ENCODE data around the gene CERS5. TPM values are rescaled to one million over a fixed set of nuclear protein-coding genes. Genes with fewer than 3 reads are reported as not detected.
"Not testable (repeated sequence)": the region's sequence is repeated elsewhere in the genome, so short reads cannot be mapped to it uniquely, and the experiment has no call there.

CERS5 gene
- total and polyA plus RNA-seq, 4 donors, result 6.9 to 16.2 (median 8.2) TPM

GRCh38 chr12:50157259-50157658 is 9.9 kb downstream of the CERS5 start (continued):
- TF ChIP-seq MAX (IDR thresholded peaks at IDR 0.05), result no peak
- TF ChIP-seq FOXA1 (IDR thresholded peaks at IDR 0.05), result no peak
- TF ChIP-seq HNF4A (conservative IDR thresholded peaks at IDR 0.05), result no peak
- TF ChIP-seq RXRA (IDR thresholded peaks at IDR 0.05), result no peak
- TF ChIP-seq EGR1 (IDR thresholded peaks at IDR 0.05; ENCODE audit: low read depth in 2 of 2), result no peak
- TF ChIP-seq FOXA2 (IDR thresholded peaks at IDR 0.05), result no peak
- no peak for TF ChIP-seq NR2F2 (IDR thresholded peaks at IDR 0.05)
- no peak for TF ChIP-seq YY1 (IDR thresholded peaks at IDR 0.05)
- TF ChIP-seq JUND (IDR thresholded peaks at IDR 0.05), result no peak

- no peak overlapping the region for H3K4me3 ChIP-seq (ENCODE audit: low read depth in 1 of 3, low read length in 3 of 3)
- no peak for DNase-seq (ENCODE audit: low spot score)
- H3K4me1 ChIP-seq (ENCODE audit: control insufficient read depth in 4 of 4, insufficient read depth in 4 of 4, low read length in 3 of 4), result no peaks in the 10 kb centered on the region
- H3K9ac ChIP-seq (ENCODE audit: low read depth in 1 of 2, low read length in 2 of 2), result no peak overlapping the region
- no peaks in the 10 kb centered on the region for H3K9me3 ChIP-seq (ENCODE audit: control insufficient read depth in 4 of 4, low read length in 3 of 4)
- no peaks in the 10 kb centered on the region for H3K27me3 ChIP-seq (ENCODE audit: control insufficient read depth in 4 of 4, insufficient read depth in 4 of 4, low read length in 3 of 4)
- TF ChIP-seq EGR1 (IDR thresholded peaks at IDR 0.05; ENCODE audit: low read depth in 2 of 2), result no peak
- no peak for TF ChIP-seq NR2F2 (IDR thresholded peaks at IDR 0.05)
- TF ChIP-seq GABPA (IDR thresholded peaks at IDR 0.05 in 1 of 2, conservative IDR thresholded peaks at IDR 0.05 in 1 of 2), result no peak
- TF ChIP-seq TAF1 (conservative IDR thresholded peaks at IDR 0.05), result no peak
- TF ChIP-seq RAD21 (IDR thresholded peaks at IDR 0.05), result no peak
- TF ChIP-seq, protein P1, sequence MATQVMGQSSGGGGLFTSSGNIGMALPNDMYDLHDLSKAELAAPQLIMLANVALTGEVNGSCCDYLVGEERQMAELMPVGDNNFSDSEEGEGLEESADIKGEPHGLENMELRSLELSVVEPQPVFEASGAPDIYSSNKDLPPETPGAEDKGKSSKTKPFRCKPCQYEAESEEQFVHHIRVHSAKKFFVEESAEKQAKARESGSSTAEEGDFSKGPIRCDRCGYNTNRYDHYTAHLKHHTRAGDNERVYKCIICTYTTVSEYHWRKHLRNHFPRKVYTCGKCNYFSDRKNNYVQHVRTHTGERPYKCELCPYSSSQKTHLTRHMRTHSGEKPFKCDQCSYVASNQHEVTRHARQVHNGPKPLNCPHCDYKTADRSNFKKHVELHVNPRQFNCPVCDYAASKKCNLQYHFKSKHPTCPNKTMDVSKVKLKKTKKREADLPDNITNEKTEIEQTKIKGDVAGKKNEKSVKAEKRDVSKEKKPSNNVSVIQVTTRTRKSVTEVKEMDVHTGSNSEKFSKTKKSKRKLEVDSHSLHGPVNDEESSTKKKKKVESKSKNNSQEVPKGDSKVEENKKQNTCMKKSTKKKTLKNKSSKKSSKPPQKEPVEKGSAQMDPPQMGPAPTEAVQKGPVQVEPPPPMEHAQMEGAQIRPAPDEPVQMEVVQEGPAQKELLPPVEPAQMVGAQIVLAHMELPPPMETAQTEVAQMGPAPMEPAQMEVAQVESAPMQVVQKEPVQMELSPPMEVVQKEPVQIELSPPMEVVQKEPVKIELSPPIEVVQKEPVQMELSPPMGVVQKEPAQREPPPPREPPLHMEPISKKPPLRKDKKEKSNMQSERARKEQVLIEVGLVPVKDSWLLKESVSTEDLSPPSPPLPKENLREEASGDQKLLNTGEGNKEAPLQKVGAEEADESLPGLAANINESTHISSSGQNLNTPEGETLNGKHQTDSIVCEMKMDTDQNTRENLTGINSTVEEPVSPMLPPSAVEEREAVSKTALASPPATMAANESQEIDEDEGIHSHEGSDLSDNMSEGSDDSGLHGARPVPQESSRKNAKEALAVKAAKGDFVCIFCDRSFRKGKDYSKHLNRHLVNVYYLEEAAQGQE (IDR thresholded peaks at IDR 0.05), result no peak
- TF ChIP-seq, protein P2, sequence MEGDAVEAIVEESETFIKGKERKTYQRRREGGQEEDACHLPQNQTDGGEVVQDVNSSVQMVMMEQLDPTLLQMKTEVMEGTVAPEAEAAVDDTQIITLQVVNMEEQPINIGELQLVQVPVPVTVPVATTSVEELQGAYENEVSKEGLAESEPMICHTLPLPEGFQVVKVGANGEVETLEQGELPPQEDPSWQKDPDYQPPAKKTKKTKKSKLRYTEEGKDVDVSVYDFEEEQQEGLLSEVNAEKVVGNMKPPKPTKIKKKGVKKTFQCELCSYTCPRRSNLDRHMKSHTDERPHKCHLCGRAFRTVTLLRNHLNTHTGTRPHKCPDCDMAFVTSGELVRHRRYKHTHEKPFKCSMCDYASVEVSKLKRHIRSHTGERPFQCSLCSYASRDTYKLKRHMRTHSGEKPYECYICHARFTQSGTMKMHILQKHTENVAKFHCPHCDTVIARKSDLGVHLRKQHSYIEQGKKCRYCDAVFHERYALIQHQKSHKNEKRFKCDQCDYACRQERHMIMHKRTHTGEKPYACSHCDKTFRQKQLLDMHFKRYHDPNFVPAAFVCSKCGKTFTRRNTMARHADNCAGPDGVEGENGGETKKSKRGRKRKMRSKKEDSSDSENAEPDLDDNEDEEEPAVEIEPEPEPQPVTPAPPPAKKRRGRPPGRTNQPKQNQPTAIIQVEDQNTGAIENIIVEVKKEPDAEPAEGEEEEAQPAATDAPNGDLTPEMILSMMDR (IDR thresholded peaks at IDR 0.05; ENCODE audit: low read depth, low read length, missing input control), result no peak
- TF ChIP-seq MAX (IDR thresholded peaks at IDR 0.05), result no peak
- no peak overlapping the region for H3K27ac ChIP-seq (ENCODE audit: low read depth in 1 of 2, low read length in 2 of 2)
- no peaks in the 10 kb centered on the region for H3K36me3 ChIP-seq (ENCODE audit: control insufficient read depth in 4 of 4, insufficient read depth in 3 of 4, low read depth in 1 of 4, low read length in 3 of 4)
Observed at GRCh38 chr12:50156641-50157040, 10.5 kb downstream of the CERS5 start.

DNA sequence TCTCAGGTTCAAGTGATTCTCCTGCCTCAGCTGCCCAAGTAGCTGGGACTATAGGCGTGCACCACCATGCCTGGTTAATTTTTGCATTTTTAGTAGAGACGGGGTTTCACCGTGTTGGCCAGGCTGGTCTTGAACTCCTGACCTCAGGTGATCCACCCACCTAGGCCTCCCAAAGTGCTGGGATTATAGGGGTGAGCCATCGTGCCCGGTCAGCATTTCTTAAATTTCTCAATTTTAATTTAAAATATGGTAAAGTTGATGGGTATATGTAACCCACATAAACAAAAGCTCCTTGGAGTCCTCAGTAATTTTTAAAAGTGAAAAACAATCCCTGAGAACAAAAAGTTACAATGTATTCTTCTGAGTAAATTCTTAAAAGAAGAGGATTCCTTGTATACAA is 12.2 kb downstream of the CERS5 start:
- H3K9me3 ChIP-seq (ENCODE audit: control insufficient read depth in 4 of 4, low read length in 3 of 4); H3K36me3 ChIP-seq (ENCODE audit: control insufficient read depth in 4 of 4, insufficient read depth in 3 of 4, low read depth in 1 of 4, low read length in 3 of 4); H3K27me3 ChIP-seq (ENCODE audit: control insufficient read depth in 4 of 4, insufficient read depth in 4 of 4, low read length in 3 of 4); H3K4me1 ChIP-seq (ENCODE audit: control insufficient read depth in 4 of 4, insufficient read depth in 4 of 4, low read length in 3 of 4); H3K27ac ChIP-seq (ENCODE audit: low read depth in 1 of 2, low read length in 2 of 2); DNase-seq (ENCODE audit: low spot score); H3K9ac ChIP-seq (ENCODE audit: low read depth in 1 of 2, low read length in 2 of 2); H3K4me3 ChIP-seq (ENCODE audit: low read depth in 1 of 3, low read length in 3 of 3): not testable (repeated sequence)
- 94% methylated on average over 5 of the region's 5 CpGs for WGBS

Data from liver (tissue), 9 donors.